GM12874 (cell line): ENCODE results near the gene AMELX.

Source experiments
- CTCF ChIP-seq: IDR thresholded peaks from 2 replicates; pipeline ENCODE4 v1.5.1; 2011; ENCODE audit warnings: low read depth, mild to moderate bottlenecking, control low read depth, low read length, moderate library complexity; ENCODE audit not compliant: insufficient read depth

Gene AMELX

GRCh38 chrX:11304829-11305228 lies 11.6 kb downstream of the AMELX start:
- no peak for TF ChIP-seq CTCF

GRCh38 chrX:11305641-11306040 lies 12.4 kb downstream of the AMELX start:
- no peak for TF ChIP-seq CTCF

- TF ChIP-seq CTCF = no peak
Observed at GRCh38 chrX:11309220-11309619, 16.0 kb downstream of the AMELX start.

- TF ChIP-seq CTCF = no peak
Observed at GRCh38 chrX:11311706-11312105, 18.5 kb downstream of the AMELX start.

- TF ChIP-seq CTCF = no peak
Observed at GRCh38 chrX:11319806-11320520, 26.8 kb downstream of the AMELX start.

GRCh38 chrX:11321986-11322385 lies 28.8 kb downstream of the AMELX start:
- TF ChIP-seq CTCF = no peak

GRCh38 chrX:11328134-11328533 lies 34.9 kb downstream of the AMELX start:
- TF ChIP-seq CTCF = no peak
